Loucy (cell line): ENCODE results near the gene TPM4.

ENCODE experiments used
- H2AFZ ChIP-seq: fragments of 200-600 bp; sonication (generic); 2 replicates; pipeline ENCODE4 v1.6.0; 2016; ENCODE audit warnings: antibody characterized with exemption, mild to moderate bottlenecking, low read length, moderate library complexity
- H3F3A ChIP-seq: fragments of 200-600 bp; 2 replicates; pipeline ENCODE4 v1.6.0; 2016; ENCODE audit warnings: antibody characterized with exemption, low read depth, mild to moderate bottlenecking
- H3K27me3 ChIP-seq: fragments of 200-600 bp; sonication (generic); 2 replicates; pipeline ENCODE4 v1.6.1; 2014; ENCODE audit warnings: low read length, mild to moderate bottlenecking; ENCODE audit not compliant: insufficient read depth, poor library complexity, severe bottlenecking
- H3K36me3 ChIP-seq: fragments of 200-600 bp; sonication (generic); 2 replicates; pipeline ENCODE4 v1.6.1; 2016; ENCODE audit warnings: low read length; ENCODE audit not compliant: insufficient read depth
- H3K4me1 ChIP-seq: fragments of 200-600 bp; sonication (generic); 2 replicates; pipeline ENCODE4 v1.5.1; 2014; ENCODE audit warnings: low read length, mild to moderate bottlenecking; ENCODE audit not compliant: insufficient read depth, poor library complexity, severe bottlenecking
- H3K4me2 ChIP-seq: fragments of 200-600 bp; sonication (generic); 2 replicates; pipeline ENCODE4 v1.6.0; 2014; ENCODE audit warnings: antibody characterized with exemption, low read length, low read depth, mild to moderate bottlenecking; ENCODE audit not compliant: poor library complexity, severe bottlenecking
- H3K4me3 ChIP-seq: fragments of 200-600 bp; sonication (generic); 2 replicates; pipeline ENCODE4 v1.5.1; 2014; ENCODE audit warnings: low read length, mild to moderate bottlenecking, mixed read lengths; ENCODE audit not compliant: poor library complexity, severe bottlenecking
- H3K79me2 ChIP-seq: fragments of 200-600 bp; sonication (generic); 2 replicates; pipeline ENCODE4 v1.6.1; 2014; ENCODE audit warnings: low read length; ENCODE audit not compliant: insufficient read depth
- H3K9ac ChIP-seq: fragments of 200-600 bp; sonication (generic); 2 replicates; pipeline ENCODE4 v1.6.0; 2014; ENCODE audit warnings: mild to moderate bottlenecking, low read depth, low read length, moderate library complexity; ENCODE audit not compliant: poor library complexity, severe bottlenecking
- H3K9me2 ChIP-seq: fragments of 200-600 bp; sonication (generic); replicated peaks from 2 replicates; pipeline ENCODE4 v1.6.1; 2016; ENCODE audit warnings: low read depth, low read length, mixed read lengths
- H3K9me3 ChIP-seq: fragments of 200-600 bp; sonication (generic); 2 replicates; pipeline ENCODE4 v1.6.1; 2014; ENCODE audit warnings: mild to moderate bottlenecking, antibody characterized with exemption, low read length, low read depth; ENCODE audit not compliant: insufficient read depth
- H4K20me1 ChIP-seq: fragments of 200-600 bp; sonication (generic); 2 replicates; pipeline ENCODE4 v1.6.0; 2014; ENCODE audit warnings: antibody characterized with exemption, low read length, mild to moderate bottlenecking; ENCODE audit not compliant: insufficient read depth, poor library complexity, severe bottlenecking
- EZH2phosphoT487 ChIP-seq: fragments of 200-600 bp; IDR thresholded peaks from 2 replicates; pipeline ENCODE4 v1.6.1; 2018; ENCODE audit warnings: antibody characterized with exemption, mild to moderate bottlenecking, moderate library complexity, borderline replicate concordance
- TF ChIP-seq, protein P1 (sequence below): fragments of 200-600 bp; sonication (generic); conservative IDR thresholded peaks from 2 replicates; pipeline ENCODE4 v1.5.1; 2014; ENCODE audit warnings: mild to moderate bottlenecking, antibody characterized with exemption, low read length

The TPM4 gene

DNA sequence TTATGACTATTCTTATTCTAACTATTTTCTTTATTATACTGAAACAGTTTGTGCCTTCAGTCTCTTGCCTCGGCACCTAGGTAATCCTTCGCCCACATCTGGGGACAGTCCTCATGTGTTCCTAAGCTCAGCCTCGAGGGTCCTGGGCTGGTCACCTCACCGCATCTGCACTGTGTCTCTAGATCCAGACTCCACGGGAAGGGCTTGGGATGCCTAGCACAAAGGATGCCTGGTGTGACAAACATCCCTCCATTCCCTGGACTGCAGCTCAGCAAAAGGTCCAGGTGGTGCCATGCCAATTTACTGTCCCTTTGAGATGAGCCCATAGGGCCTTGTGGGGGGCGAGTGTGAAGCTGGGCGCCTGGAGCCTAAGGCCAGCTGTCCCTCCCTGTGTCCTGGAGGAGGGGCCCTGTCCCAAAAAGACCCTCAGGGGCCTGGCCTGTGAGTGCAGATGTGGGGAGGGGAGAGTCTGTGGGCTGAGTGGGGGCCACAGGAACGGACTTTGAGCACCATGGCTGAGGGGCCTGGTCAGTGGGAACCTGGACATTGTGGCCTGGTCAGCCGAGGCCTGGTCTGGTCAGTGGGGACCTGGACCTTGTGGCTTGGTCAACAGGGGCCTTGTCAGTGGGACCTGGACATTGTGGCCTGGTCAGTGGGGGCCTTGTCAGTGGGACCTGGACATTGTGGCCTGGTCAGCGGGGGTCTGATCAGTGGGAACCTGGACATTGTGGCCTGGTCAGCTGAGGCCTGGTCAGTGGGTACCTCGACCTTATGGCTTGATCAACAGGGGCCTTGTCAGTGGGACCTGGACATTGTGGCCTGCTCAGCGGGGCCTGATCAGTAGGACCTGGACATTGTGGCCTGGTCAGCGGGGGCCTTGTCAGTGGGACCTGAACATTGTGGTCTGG lies 45.1 kb upstream of the TPM4 start:
- Histone ChIP-seq H4K20me1 (no peaks in the 10 kb centered on the region), H3K9ac (no peak overlapping the region), H3K9me2 (no peaks in the 10 kb centered on the region), H3K4me1 (no peaks in the 10 kb centered on the region), H3K27me3 (no peaks in the 10 kb centered on the region), H3K4me3 (no peak overlapping the region), H2AFZ (no peak overlapping the region), H3F3A (no peaks in the 10 kb centered on the region), H3K36me3 (no peaks in the 10 kb centered on the region), H3K9me3 (no peaks in the 10 kb centered on the region), H3K4me2 (no peak overlapping the region), H3K79me2 (no peaks in the 10 kb centered on the region)
- no peak for TF ChIP-seq EZH2phosphoT487
- TF ChIP-seq, protein P1, sequence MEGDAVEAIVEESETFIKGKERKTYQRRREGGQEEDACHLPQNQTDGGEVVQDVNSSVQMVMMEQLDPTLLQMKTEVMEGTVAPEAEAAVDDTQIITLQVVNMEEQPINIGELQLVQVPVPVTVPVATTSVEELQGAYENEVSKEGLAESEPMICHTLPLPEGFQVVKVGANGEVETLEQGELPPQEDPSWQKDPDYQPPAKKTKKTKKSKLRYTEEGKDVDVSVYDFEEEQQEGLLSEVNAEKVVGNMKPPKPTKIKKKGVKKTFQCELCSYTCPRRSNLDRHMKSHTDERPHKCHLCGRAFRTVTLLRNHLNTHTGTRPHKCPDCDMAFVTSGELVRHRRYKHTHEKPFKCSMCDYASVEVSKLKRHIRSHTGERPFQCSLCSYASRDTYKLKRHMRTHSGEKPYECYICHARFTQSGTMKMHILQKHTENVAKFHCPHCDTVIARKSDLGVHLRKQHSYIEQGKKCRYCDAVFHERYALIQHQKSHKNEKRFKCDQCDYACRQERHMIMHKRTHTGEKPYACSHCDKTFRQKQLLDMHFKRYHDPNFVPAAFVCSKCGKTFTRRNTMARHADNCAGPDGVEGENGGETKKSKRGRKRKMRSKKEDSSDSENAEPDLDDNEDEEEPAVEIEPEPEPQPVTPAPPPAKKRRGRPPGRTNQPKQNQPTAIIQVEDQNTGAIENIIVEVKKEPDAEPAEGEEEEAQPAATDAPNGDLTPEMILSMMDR, result no peak

DNA sequence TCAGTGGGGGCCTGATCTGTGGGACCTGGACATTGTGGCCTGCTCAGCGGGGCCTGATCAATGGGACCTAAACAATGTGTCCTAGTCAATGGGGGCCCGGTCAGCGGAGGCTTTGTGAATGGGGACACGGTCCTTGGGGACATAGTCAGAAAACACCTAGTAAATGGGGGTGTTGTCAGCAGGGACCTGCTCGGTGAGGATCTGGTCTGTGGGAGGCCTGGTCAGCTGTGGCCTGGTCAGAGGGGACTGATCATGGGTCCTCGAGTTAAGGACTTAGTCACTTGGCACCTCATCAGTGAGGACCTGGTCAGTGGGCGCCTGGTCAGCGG lies 44.5 kb upstream of the TPM4 start:
- TF ChIP-seq, protein P1, result no peak
- TF ChIP-seq EZH2phosphoT487, result no peak
- no peak overlapping the region for H2AFZ ChIP-seq
- H3K9me2 ChIP-seq, result no peaks in the 10 kb centered on the region

DNA sequence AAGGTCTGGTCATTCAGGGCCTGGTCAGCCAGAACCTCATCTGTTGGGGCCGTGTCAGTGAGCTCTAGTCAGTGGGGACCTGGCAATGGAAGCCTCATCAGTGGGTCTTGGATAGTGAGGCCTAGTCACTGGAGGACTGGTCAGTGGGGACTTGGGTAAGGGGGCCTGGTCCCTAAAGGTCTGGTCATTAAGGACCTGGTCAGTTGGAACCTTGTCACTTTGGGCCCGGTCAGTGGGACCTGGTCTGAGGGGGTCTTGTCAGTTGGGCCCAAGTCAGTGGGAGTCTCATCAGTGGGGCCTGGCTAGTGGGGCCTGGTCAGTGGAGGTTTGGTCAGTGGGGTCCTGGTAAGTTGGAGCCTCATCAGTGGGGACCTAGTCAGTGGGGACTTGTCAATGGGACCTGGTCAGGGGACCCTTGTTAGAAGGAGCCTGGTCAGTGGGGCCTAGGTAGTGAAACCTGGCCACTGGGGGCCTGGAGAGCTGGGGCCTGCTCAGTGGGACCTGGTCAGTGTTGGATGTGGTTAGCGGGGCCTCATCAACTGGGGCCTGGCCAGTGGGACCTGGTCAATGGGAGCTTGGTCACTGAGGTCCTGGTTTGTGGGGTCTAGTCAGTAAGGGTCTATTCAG lies 43.7 kb upstream of the TPM4 start:
- Histone ChIP-seq H4K20me1 (no peaks in the 10 kb centered on the region), H3K9ac (no peak overlapping the region), H3K9me2 (no peaks in the 10 kb centered on the region), H3K4me2 (no peak overlapping the region), H3K4me1 (no peaks in the 10 kb centered on the region), H3K4me3 (no peak overlapping the region), H3K36me3 (no peaks in the 10 kb centered on the region), H3K9me3 (no peaks in the 10 kb centered on the region), H2AFZ (no peak overlapping the region), H3K79me2 (no peaks in the 10 kb centered on the region), H3F3A (no peaks in the 10 kb centered on the region), H3K27me3 (no peaks in the 10 kb centered on the region)
- TF ChIP-seq EZH2phosphoT487, result no peak
- TF ChIP-seq, protein P1, result no peak

More for the DNA sequence above, 44.5 kb upstream of the TPM4 start:
- Histone ChIP-seq H3K27me3 (no peaks in the 10 kb centered on the region), H3K4me1 (no peaks in the 10 kb centered on the region), H3K4me2 (no peak overlapping the region), H3F3A (no peaks in the 10 kb centered on the region), H4K20me1 (no peaks in the 10 kb centered on the region), H3K9ac (no peak overlapping the region), H3K36me3 (no peaks in the 10 kb centered on the region), H3K4me3 (no peak overlapping the region), H3K79me2 (no peaks in the 10 kb centered on the region), H3K9me3 (no peaks in the 10 kb centered on the region)
